GM12801 (cell line): ENCODE results near the gene RERE.

Source experiments
- TF ChIP-seq, protein P1 (sequence below): IDR thresholded peaks from one replicate; pipeline ENCODE4 v1.5.1; 2011; ENCODE audit warnings: control low read depth; ENCODE audit not compliant: insufficient read length; ENCODE audit errors: extremely low read depth

Gene RERE

DNA sequence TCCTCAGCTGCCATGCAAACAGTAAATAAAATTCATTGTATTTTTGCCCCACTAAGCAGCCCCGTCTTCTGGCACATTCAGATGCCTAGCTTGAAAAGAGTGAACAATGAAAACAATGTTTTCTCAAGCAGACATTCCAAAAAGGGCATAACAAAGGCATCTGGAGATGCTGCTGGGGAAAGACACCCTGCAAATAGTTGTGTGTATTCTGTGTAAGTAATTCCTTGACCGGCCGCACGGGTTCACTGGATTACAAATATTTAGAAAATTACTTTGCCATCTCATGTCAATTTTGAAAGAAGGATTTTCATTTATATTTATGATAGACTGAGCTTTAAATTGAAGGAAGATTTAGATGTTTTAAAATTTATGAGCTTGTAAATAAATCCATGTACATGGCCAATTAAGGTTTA lies 357.3 kb downstream of the RERE start:
- TF ChIP-seq, protein P1, sequence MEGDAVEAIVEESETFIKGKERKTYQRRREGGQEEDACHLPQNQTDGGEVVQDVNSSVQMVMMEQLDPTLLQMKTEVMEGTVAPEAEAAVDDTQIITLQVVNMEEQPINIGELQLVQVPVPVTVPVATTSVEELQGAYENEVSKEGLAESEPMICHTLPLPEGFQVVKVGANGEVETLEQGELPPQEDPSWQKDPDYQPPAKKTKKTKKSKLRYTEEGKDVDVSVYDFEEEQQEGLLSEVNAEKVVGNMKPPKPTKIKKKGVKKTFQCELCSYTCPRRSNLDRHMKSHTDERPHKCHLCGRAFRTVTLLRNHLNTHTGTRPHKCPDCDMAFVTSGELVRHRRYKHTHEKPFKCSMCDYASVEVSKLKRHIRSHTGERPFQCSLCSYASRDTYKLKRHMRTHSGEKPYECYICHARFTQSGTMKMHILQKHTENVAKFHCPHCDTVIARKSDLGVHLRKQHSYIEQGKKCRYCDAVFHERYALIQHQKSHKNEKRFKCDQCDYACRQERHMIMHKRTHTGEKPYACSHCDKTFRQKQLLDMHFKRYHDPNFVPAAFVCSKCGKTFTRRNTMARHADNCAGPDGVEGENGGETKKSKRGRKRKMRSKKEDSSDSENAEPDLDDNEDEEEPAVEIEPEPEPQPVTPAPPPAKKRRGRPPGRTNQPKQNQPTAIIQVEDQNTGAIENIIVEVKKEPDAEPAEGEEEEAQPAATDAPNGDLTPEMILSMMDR = no peak

DNA sequence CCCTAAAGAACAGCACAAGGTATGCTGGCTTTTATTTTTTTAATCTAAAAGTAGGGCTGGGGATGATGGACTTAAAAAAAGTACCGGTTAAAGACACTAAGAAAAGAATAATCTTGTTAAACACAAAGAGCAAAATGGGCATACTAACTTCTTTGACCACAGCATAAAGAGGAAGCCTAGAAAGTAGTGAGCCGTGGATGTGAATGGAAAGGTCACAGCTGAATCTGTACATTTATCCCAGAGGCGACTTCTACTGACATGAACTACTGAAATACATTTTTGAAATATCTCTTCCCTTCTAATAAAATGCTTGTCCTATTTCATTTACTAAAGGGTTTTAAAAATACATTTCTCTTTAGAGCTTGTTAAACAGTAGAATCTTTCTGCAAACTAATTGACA lies 358.8 kb downstream of the RERE start:
- TF ChIP-seq, protein P1 = no peak

DNA sequence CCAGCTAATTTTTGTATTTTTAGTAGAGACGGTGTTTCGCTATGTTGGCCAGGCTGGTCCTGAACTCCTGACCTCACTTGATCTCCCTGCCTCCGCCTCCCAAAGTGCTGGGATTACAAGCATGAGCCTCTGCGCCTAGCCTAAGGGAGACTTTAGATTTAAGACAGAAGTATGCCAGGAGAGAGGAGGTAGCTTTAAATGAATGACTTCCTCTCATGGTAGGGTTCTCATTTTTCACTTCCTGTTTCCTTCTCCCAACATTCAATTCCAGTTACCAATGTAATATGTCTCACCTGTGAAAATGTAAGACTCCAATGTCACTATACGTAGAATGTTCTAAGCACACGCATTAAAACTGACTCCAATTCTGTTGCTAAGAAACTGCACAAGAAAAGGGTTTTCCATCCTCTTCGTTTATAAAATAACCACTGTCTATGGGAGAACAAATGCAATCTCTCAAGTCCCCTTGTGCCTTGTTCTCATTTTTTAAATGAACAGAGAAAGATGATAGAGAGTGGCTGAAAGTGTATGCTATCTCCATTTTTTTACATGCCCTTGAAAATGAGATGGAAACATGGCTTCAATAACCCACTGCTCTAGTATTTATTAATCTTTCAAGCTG lies 359.6 kb downstream of the RERE start:
- TF ChIP-seq, protein P1 = no peak

DNA sequence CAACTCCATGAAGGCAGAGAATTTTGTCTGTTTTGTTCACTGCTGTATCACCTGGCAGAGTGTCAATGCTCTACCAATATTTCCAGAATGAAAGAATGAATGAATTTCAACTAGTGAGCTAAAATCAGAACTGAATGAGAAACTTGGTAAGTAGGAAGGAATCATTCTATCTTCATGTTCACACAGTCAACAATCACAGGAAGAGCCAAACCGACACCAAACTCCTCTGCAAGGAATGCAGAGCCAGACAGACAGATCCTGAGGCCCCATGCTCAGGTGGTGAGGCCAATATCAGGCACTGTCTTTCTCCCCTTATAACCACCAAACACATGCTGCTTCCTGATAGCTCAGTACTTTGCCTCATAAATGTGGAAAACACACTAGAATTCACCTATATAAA lies 360.4 kb downstream of the RERE start:
- TF ChIP-seq, protein P1 = no peak

DNA sequence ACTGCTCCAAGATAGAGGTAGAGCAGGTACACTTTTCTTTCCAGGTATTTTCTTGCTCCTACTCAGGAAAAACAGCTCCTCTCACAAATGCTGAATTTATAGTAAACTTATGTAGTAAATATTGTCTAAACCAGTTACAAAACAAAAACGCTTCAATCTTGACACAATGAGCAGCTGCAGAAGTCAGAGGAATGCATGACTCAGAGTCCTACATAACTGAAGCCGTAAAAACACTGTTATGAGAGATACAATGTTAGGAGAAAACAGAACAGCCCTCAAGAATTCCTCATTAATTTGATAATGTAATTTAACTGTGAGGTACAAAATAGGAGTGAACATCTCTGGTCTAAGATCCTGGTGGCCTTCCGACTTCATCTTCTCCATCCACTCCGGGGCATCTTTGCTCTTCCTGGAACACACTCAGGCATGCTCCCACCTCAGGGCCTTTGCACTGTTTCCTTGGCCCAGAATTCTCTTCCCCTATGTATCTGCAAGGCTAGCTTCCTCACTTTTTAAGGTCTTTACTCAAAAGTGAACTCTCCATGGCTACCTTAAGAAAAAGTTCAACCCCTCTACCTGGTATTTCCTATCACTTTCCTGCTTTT lies 361.0 kb downstream of the RERE start:
- TF ChIP-seq, protein P1 = no peak

DNA sequence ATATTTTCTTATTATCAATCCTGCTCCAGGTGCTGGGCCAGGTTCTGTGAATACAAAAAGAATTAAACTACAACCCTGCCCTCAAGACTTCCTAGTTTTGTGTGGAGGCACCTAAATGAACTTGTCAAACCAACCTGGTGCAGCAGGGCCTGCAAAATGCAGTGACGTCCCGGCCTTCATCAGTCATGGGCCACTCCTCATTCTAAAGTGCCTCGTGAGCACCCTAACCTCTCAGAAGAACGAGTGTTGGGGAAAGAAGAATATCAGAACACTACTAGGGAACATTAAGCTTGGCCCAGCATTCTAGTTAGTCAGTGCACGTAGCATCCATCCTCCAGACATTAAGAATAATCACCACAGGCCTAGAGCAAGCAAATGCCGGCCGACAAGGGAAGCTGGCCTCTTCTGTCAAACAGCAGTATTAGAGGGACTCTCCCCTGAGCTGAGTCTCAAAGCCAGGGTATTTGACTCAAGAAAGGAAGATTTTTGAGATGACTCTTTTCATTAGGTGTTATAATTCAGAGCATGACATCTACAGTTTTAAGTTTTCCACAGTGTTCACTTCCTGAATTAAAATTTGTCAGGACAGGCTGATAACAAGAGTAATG lies 361.6 kb downstream of the RERE start:
- TF ChIP-seq, protein P1 = no peak

DNA sequence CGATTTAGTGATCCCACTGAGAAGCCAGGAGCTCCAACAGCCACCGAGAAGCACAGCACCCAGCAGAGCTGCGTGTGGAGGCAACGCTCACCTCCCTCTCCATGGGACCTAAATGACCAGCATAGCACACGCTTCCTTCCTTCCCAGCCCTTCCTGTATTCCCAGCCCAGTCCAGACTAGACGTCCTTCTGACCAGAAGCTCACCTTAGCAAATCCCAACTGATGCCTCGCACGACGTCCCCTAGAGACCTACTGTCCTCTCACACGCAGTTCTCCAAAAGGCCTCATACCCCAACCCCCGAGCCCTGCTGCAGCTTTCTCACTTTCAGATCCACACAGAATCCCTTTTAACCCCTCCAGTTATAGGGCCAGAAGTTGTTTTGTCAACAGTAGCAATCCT lies 367.1 kb downstream of the RERE start:
- TF ChIP-seq, protein P1 = no peak
